PC-3 (cell line): Measurements from ENCODE around the gene LIMS2. TPM values are rescaled to one million over a fixed set of nuclear protein-coding genes. Genes with fewer than 3 reads are reported as not detected.

Experiments
- ATAC-seq: fragments of 200-7000 bp; cut with Tn5 transposase; 2 replicates; pipeline ENCODE4 v1.9.1; 2020; ENCODE audit warnings: mild to moderate bottlenecking, moderate library complexity
- BruUV-seq: library from RNA; stranded (reverse); fragments of 400-500 nt; replicated peaks from 2 replicates; lab custom pipeline; 2021; lab: Mats Ljungman, UMichigan
- CTCF ChIA-PET: fragments of 300-600 bp; sonication (Branson Sonifier 250); formaldehyde crosslinking; loops from one replicate; lab custom pipeline; 2022; ENCODE audit warnings: antibody characterized with exemption; lab: Charles Lee
- POLR2A ChIA-PET: fragments of 300-600 bp; sonication (Branson Sonifier 250); formaldehyde crosslinking; loops from one replicate; lab custom pipeline; 2022; ENCODE audit warnings: antibody characterized with exemption; ENCODE audit not compliant: unreplicated experiment; lab: Charles Lee
- DNase-seq: peaks from one replicate; pipeline ENCODE4 v3.0.0-alpha.2; 2015
- H2AFZ ChIP-seq: fragments of 300-600 bp; sonication (generic); 2 replicates; pipeline ENCODE4 v1.6.0; 2016; ENCODE audit warnings: antibody characterized with exemption, low read length
- H3F3A ChIP-seq: fragments of 300-600 bp; sonication (generic); one replicate; pipeline ENCODE4 v1.6.0; 2017; ENCODE audit warnings: antibody characterized with exemption, low read length, control low read depth, mild to moderate bottlenecking; ENCODE audit not compliant: unreplicated experiment
- H3K27ac ChIP-seq: fragments of 300-600 bp; sonication (generic); 2 replicates; pipeline ENCODE4 v1.5.1; 2016; ENCODE audit warnings: mild to moderate bottlenecking, low read length
- H3K27me3 ChIP-seq: fragments of 300-600 bp; sonication (generic); 2 replicates; pipeline ENCODE4 v1.6.1; 2016; ENCODE audit warnings: low read length, mixed read lengths
- H3K36me3 ChIP-seq: fragments of 300-600 bp; sonication (generic); 2 replicates; pipeline ENCODE4 v1.6.1; 2016; ENCODE audit warnings: low read depth, mixed run types, low read length, mixed read lengths
- H3K4me1 ChIP-seq: fragments of 300-600 bp; sonication (generic); 2 replicates; pipeline ENCODE4 v1.5.1; 2016; ENCODE audit warnings: low read length; ENCODE audit not compliant: insufficient read depth
- H3K4me2 ChIP-seq: fragments of 300-600 bp; sonication (generic); 2 replicates; pipeline ENCODE4 v1.6.0; 2016; ENCODE audit warnings: low read length
- H3K4me3 ChIP-seq: fragments of 300-600 bp; sonication (generic); 2 replicates; pipeline ENCODE4 v1.5.1; 2016; ENCODE audit warnings: mild to moderate bottlenecking, low read length, mixed read lengths
- H3K79me2 ChIP-seq: fragments of 300-600 bp; sonication (generic); 2 replicates; pipeline ENCODE4 v1.6.1; 2017; ENCODE audit warnings: low read length, mixed read lengths
- H3K9ac ChIP-seq: fragments of 300-600 bp; sonication (generic); 2 replicates; pipeline ENCODE4 v1.6.0; 2016; ENCODE audit warnings: mild to moderate bottlenecking, low read length
- H3K9me2 ChIP-seq: fragments of 300-600 bp; sonication (generic); replicated peaks from 2 replicates; pipeline ENCODE4 v1.6.1; 2016; ENCODE audit warnings: mixed run types, low read length, mixed read lengths
- H3K9me3 ChIP-seq: fragments of 300-600 bp; sonication (generic); 2 replicates; pipeline ENCODE4 v1.6.1; 2016; ENCODE audit warnings: low read length, mixed read lengths
- H4K20me1 ChIP-seq: fragments of 300-600 bp; sonication (generic); 2 replicates; pipeline ENCODE4 v1.6.1; 2016; ENCODE audit warnings: low read length, mixed read lengths
- CTCF ChIP-seq: fragments of 300-600 bp; sonication (generic); conservative IDR thresholded peaks from 2 replicates; pipeline ENCODE4 v1.5.1; 2017; ENCODE audit warnings: antibody characterized with exemption, low read depth, mild to moderate bottlenecking, low read length
- EZH2 ChIP-seq: fragments of 300-600 bp; sonication (generic); IDR thresholded peaks from one replicate; pipeline ENCODE4 v1.6.1; 2017; ENCODE audit warnings: antibody characterized with exemption, mild to moderate bottlenecking, low read length; ENCODE audit not compliant: unreplicated experiment
- EZH2phosphoT487 ChIP-seq: fragments of 300-600 bp; sonication (generic); IDR thresholded peaks from 2 replicates; pipeline ENCODE4 v1.6.1; 2018; ENCODE audit warnings: mild to moderate bottlenecking, antibody characterized with exemption, low read length, borderline replicate concordance
- intact Hi-C: fragments of 100-400 bp; cut with micrococcal nuclease; formaldehyde crosslinking; loops from 2 replicates; pipeline ENCODE4 v1.9.0; 2023
- total RNA-seq: library from RNA; depleted of rRNA; stranded (reverse); fragments of >200 nt; gene quantifications from 2 replicates; pipeline ENCODE4 v1.2.3, GENCODE V29; 2014

LIMS2 gene
- total RNA-seq, 1 experiment from 2014 or later: 5.0 TPM

- no peaks in the 10 kb centered on the region for H3K4me1 ChIP-seq
- no peaks in the 10 kb centered on the region for H3F3A ChIP-seq
- BruUV-seq: no TSS peak
- POLR2A ChIA-PET: interaction anchor here (0.7 kb wide), 1 partner anchor 342 kb away, joined by 3 read pairs; no protein-coding TSS in a partner anchor
- CTCF ChIA-PET: interaction anchor here (0.7 kb wide), 1 partner anchor 201 kb away, joined by 4 read pairs; no protein-coding TSS in a partner anchor
- intact Hi-C loops: no loop called here
- H3K27ac ChIP-seq: no peak overlapping the region
- H2AFZ ChIP-seq: no peak overlapping the region
- no peaks in the 10 kb centered on the region for H4K20me1 ChIP-seq
- no peaks in the 10 kb centered on the region for H3K9me2 ChIP-seq
- H3K9ac ChIP-seq: no peak overlapping the region
- TF ChIP-seq EZH2phosphoT487 (no peak), CTCF (no peak), EZH2 (no peak)
- H3K36me3 ChIP-seq: no peaks in the 10 kb centered on the region
- H3K4me2 ChIP-seq: no peak overlapping the region
- H3K79me2 ChIP-seq: no peaks in the 10 kb centered on the region
- H3K27me3 ChIP-seq: no peaks in the 10 kb centered on the region
- no peak overlapping the region for H3K4me3 ChIP-seq
- H3K9me3 ChIP-seq: no peaks in the 10 kb centered on the region
- DNase-seq: no peak
- no peak for ATAC-seq
Observed at GRCh38 chr2:127679680-127680361, 4.5 kb upstream of the LIMS2 start.

- CTCF ChIA-PET: no interaction called here
- Histone ChIP-seq H4K20me1 (no peaks in the 10 kb centered on the region), H3K9me3 (no peaks in the 10 kb centered on the region), H3K4me3 (no peak overlapping the region), H3K36me3 (no peaks in the 10 kb centered on the region), H3F3A (no peaks in the 10 kb centered on the region), H3K9me2 (no peaks in the 10 kb centered on the region), H3K9ac (no peak overlapping the region), H3K27ac (no peak overlapping the region), H3K4me2 (no peak overlapping the region), H3K27me3 (no peaks in the 10 kb centered on the region), H2AFZ (no peak overlapping the region), H3K79me2 (no peaks in the 10 kb centered on the region), H3K4me1 (peaks cover 5% of the 10 kb centered on the region; the same call in 1 of the 2 replicates)
- TF ChIP-seq CTCF: no peak
- no peak for TF ChIP-seq EZH2phosphoT487
- no peak for TF ChIP-seq EZH2
- intact Hi-C loops: no loop called here
- ATAC-seq: no peak
- no peak for DNase-seq
- no TSS peak for BruUV-seq
- POLR2A ChIA-PET: no interaction called here
Observed at GRCh38 chr2:127678991-127679390, 3.7 kb upstream of the LIMS2 start.

DNA sequence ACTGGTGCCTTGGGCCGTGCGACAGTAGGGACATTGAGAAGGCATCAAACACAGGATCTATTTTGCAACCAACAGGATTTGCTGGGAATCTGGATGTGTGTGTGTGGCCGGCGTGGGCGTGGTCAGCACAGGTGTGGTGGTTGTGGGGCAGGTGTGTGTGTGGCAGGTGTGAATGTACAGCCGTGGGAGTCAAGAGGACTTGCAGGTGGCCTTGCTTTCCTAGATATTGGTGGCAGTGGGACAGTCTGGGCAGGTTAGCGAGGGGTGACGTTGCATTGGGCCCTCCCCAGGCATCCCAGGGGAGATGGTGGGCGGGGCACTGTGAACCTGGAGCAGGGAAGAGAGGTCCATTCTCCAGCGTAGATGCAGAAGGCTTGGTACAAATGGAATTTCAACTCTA, 3.2 kb upstream of the LIMS2 start:
- H3K9ac ChIP-seq: no peak overlapping the region
- TF ChIP-seq EZH2 (no peak), EZH2phosphoT487 (no peak), CTCF (no peak)
- H3K9me3 ChIP-seq: no peaks in the 10 kb centered on the region
- BruUV-seq: no TSS peak
- POLR2A ChIA-PET: no interaction called here
- ATAC-seq: no peak
- CTCF ChIA-PET: no interaction called here
- no peak overlapping the region for H3K4me3 ChIP-seq
- H3K4me2 ChIP-seq: no peak overlapping the region
- H3K4me1 ChIP-seq: peaks cover 5% of the 10 kb centered on the region; the same call in 1 of the 2 replicates
- intact Hi-C loops: no loop called here
- H3F3A ChIP-seq: no peaks in the 10 kb centered on the region
- no peaks in the 10 kb centered on the region for H3K27me3 ChIP-seq
- no peak overlapping the region for H3K27ac ChIP-seq
- H3K79me2 ChIP-seq: no peaks in the 10 kb centered on the region
- no peaks in the 10 kb centered on the region for H4K20me1 ChIP-seq
- no peaks in the 10 kb centered on the region for H3K36me3 ChIP-seq
- DNase-seq: no peak
- H3K9me2 ChIP-seq: no peaks in the 10 kb centered on the region
- H2AFZ ChIP-seq: no peak overlapping the region
